ENCODE results near the gene PLCL2.
"Not testable (repeated sequence)": the region's sequence is repeated elsewhere in the genome, so short reads cannot be mapped to it uniquely, and the experiment has no call there.

The PLCL2 gene

DNA sequence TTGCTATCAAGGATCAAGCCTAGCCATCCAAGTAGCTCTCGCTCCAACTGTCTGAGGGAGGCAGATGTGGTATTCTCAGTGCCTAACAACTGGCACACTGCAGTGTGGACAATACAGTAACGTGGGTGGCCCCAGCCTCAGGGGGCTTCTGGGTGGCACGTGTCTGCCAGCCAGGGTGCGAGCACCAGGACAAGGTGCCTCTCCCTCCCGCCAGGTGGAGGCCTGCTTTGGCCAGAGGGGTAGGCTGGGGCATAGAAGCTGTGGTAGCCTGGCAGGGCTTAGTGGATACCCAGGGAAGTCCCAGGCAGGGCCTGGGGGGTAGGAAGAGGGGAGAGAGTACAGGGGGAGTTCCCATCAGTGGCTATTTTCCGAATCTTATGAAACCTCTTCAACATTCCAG, 234.0 kb downstream of the PLCL2 start:
- no peak for DNase-seq (ENCODE audit: low read depth, low spot score)

DNA sequence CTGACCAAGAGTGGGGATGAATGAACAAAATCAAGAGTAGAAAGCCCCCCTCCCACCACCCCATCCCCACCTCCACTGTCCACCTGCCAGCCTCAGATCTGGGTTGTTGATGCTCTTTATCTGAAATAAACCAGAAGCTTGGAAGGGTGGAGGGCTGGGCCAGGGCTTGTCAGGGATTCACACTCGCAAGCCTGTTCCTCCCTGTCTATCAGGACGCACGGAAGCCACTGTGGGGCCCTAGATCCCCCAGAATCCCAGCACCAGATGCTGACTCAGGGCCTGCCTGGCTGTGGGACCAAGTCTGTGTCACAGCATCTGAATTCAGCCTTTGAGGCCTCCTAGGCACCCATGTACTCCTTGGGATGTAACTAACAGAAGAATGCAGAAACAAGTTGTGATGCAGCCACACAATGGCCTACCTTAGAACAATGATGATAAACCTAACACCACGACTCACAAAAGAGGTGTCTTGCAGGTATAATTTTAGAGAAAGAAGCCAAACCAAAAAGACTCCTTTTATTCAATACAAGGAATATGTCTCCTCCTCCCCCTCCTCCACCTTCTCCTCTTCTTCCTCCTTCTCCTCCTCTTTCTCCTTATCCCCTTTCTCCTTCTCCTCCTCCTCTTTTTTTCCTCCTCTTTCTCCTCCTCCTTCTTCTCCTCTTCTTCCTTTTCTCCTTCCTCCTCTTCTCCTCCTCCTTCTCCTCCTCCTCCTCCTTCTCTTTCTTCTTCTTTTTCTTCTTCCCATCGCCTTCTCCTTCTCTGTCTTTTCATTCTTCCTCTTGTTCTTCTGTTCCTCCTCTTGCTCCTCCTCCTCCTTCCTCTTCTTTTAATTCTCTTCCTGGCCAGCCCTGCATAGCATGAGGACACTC, 234.7 kb downstream of the PLCL2 start:
- no peak for DNase-seq (ENCODE audit: low read depth, low spot score)

DNA sequence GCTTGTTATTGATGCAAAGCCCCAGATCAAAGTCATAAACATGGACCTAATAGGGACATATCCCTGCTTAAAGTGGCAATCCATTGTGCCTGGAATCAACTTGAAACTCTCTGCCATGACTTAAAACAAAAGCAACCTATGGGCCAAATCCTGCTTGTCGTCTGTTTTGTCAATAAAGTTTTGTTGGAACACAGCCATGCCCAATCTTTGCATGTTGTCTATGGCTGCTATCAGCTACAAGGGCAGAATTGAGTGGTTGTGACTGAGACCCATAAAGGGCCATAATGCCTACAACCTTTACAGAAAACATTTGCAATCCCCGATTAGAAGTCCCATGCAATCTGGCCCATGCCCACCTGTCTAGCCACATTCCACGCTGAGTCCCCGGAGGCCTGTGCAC, 235.4 kb downstream of the PLCL2 start:
- no peak for DNase-seq (ENCODE audit: low read depth, low spot score)

DNA sequence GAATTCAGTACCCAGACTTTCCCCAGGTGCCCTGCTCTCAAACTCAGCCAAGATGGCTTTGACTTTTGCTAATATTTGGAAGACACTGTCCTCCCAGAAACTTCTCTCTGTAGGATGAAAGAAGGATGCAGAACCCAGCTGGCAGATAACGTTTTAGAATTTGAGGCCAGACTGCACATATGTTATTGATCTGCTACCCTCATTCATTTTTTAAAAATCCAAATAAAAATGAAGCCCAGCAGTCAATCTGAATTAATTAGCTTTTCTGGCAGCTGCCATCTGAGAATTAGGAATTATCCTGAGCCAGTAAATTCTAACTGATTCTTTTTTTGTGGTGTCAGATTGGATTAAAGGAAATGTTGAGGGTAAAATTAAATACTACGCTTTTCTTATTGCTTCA, 236.6 kb downstream of the PLCL2 start:
- no peak for DNase-seq (ENCODE audit: low read depth, low spot score)

DNA sequence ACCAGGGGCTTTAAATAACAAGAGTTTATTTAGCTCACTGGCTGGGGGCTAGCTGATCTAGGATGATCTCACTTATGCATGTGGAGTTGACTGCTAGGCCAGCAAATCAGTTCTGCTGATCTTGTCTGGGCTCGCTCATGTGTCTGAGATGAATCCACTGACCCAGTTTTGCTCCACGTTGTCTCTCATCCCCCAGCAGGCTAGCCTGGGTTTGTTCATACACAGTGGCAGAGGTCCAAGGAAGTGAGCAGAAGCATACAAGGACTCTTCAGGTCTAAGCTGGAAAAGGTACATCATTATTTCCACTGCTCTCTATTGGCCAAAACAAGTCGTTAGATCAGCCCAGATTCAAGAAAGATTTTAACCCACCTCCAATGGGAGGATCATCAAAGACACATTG, 238.0 kb downstream of the PLCL2 start:
- no peak for DNase-seq (ENCODE audit: low read depth, low spot score)

DNA sequence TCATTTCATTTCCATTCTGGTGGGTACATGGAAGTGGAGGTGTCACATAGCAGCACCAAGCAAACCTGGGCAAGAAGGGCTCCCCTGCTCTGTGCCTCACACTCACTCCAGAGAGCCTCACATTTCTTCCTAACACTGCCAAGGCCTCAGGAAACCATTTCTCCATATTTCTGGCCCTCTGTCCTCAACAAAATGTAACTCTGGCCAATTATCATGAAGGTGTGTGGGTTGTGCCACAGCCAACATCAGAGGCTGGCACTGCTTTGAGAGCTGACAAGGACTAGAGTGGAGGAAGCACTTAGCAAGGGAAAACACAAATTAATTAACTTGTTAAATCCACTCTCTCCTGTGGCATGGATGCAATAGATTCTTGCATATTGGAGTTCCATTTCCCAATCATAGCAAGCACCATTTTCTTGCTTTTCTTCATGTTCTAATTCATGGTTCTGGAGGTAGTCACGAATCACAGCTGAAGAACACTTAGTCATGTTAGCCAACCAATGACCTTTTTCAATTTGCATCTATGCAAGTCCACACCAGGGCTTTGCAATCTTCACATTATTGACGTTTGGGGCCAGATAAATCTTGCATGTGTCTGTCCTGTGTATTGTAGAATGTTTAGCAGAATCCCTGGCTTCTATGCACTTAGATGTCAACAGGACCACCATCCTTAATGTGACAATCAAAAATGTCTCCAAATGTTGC, 241.1 kb downstream of the PLCL2 start:
- DNase-seq (ENCODE audit: low read depth, low spot score) = no peak

DNA sequence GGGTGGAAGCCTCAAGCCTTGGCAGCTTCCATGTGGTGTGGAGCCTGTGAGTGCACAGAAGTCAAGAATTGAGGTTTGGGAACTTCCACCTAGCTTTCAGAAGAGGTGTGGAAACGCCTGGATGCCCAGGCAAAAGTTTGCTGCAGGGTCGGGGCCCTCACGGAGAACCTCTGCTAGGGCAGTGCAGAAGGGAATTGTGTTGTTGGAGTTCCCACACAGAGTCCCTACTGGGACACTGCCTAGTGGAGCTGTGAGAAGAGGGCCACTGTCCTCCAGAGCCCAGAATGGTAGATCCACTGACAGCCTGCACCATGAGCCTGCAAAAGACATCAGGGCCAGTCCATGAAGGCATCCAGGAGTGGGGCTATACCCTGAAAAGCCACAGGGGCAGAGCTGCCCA, 243.9 kb downstream of the PLCL2 start:
- not testable (repeated sequence) for DNase-seq (ENCODE audit: low read depth, low spot score)

DNA sequence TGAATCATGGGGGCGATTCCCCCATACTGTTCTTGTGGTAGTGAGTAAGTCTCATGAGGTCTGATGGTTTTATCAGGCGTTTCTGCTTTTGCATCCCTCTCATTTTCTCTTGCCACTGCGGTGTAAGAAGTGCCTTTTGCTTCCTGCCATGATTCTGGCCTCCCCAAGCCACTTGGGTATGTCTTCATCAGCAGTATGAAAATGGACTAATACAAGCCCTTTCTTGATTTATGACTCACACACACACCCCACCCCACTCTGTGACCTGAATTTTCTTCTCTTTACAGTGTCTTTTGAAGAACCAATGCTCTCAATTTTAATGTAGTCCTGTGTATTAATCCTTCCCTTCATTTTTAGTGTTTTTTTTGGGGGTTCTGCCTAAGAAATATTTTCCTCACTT, 244.8 kb downstream of the PLCL2 start:
- DNase-seq (ENCODE audit: low read depth, low spot score) = no peak

DNA sequence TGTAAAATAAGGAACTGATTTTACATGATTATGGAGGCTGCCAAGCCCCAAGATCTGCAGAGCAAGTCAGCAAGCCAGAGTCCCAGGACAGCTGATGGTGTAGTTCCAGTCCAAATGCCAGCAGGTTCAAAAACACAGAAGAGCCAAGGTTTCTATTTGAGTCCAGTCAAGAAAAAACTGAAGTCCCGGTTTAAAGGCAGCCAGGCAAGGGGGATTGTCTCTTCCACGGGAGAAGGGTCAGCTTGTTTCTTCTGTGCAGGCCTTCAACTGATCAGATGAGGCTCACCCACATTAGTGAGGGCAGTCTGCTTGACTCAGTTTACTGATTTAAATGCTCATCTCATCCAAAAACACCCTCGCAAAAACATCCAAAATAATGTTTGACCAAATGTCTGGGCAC, 246.2 kb downstream of the PLCL2 start:
- no peak for DNase-seq (ENCODE audit: low read depth, low spot score)

DNA sequence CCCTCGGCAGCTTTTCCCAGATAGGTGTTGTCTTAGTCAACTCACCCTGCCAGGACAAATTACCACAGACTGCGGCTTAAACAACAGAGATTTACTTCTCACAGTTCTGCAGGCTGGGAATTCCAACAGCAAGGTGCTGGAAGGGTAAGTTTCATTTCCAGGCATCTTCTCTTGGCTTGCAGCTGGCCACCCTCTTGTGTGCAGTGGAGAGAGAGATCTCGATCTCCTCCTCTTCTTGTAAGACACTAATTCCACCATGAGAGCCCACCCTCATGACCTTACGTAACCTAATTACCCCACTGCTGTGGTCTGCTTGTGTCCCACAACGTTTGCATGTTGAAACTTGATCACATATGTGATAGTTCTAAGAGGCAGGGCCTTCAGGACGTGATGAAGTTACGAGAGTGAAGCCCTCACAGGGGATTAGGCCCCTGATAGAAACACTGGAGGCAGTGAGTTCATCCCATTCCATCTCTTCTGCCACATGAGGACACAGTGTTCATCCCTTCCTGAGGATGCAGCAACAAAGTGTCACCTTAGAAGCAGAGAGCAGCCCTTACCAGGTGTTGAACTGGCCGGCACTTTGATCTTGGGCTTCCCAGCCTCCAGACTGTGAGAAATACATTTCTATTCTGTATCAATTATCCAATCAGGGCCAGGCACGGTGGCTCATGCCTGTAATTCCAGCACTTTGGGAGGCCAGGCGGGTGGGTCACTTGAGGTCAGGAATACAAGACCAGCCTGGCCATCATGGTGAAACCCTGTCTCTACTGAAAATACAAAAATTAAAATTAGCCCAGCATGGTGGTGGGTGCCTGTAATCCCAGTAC, 247.7 kb downstream of the PLCL2 start:
- DNase-seq (ENCODE audit: low read depth, low spot score) = no peak

DNA sequence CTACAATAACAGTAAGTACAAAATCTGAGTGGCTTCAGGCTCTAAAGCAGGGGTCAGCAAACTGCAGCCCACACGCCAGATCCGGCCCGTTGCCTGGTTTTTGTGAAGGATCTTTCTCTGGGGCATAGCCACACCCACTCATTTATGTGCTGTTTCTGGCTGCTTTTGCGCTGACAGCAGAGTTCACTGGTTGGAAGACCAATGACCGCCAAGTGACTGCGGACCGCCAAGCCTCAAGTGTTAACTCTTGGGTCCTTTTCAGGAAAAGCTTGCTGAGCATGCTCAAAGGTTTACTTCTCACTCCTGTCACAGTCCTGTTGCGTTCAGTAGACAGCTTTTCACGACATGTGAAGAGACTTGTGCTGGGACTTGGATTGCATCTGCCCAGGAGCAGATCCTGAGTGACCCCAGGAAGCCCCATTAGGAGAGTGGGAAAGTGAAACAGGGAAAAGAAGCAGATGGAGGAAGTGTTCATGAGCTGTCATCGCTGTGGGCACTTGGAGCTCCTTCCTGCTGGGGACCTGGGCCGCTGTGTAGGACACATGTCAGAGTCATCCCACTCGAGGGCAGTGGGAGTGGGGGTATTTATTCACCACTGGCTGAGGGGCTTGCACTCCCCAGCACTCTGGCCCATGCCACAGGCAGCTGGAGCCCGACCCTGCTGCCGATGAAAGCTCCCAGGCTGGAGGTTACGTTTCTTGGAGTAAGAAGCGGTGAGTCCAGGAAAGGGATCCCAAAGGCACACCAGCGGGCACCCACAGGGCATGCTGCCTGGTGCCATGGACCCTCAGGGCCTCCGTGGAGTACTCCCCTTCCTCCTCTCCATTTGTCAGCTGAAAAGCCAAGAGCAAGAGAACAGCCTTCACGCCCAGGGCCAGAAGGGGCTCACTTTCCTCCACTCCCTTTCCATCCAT, 249.1 kb downstream of the PLCL2 start:
- DNase-seq (ENCODE audit: low read depth, low spot score) = no peak

DNA sequence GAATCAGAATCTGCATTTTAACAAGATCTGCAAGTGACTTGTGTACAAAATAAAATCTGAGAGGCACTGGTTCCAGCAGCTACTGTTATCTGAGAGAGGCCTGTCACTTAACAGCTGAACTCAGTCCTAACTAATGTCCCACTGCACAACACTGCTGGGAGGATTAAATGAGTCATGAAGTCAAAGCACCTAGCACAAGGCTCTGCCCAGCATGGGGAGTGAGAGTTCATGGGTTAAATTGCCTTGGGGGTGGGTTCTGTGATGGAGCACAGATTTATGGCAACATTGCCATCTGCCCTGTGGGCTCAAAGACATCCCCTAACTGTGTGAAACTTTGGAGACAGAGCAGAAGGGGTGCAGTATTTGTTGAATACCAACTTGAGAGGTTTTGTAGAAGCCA, 250.9 kb downstream of the PLCL2 start:
- no peak for DNase-seq (ENCODE audit: low read depth, low spot score)

DNA sequence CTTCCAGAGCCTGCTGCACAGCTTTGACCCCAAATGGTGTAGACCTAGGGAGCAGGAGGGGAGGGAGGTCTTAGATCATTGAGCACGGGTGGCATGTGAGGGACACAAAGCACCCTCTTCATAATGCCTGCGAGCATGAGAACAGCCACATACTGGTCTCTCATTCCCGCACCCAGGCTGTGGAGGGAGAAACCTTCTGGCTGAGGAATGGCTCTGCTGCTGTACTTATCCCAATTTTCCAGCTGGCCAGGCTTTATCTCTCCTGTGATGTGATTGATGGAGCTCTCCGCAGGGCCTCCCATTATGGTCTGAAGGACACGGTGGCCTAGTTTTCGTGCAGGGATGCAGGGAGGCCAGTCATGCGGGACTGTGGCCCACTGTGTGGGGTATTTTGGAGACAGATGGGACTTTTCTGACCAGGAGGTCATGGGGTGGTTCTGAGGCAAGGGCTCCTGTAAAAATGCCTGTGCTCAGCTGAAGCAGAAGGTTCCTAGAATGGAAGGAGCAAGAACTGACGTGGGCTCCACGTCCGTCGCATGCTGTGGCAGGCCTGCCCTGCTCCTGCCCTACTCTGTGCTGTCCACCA, 251.5 kb downstream of the PLCL2 start:
- DNase-seq (ENCODE audit: low read depth, low spot score) = no peak

DNA sequence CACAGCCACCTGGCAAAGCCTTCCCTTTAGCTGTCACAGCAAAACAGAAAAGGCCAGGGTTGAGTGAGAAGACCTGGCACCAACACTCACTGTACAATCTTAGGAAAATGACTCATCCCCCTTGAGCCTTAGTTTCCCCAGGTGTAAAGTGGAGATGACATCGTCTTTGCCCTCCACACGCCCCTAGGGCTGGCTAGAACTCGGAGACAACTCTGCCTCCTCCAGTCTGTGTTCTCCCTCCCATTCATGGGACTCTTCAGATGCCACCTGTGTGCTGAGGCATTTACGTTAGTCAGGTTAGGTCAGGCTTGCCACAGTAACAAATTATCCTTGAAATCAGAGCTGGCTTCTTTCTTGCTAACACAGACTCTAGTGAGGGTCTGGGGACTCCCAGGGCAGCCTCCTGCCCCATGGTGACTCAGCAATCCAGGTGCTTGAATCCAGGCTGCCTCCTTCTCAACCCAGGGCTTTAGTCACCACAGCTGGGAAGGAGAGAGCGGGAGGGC, 252.6 kb downstream of the PLCL2 start:
- DNase-seq (ENCODE audit: low read depth, low spot score) = no peak

DNA sequence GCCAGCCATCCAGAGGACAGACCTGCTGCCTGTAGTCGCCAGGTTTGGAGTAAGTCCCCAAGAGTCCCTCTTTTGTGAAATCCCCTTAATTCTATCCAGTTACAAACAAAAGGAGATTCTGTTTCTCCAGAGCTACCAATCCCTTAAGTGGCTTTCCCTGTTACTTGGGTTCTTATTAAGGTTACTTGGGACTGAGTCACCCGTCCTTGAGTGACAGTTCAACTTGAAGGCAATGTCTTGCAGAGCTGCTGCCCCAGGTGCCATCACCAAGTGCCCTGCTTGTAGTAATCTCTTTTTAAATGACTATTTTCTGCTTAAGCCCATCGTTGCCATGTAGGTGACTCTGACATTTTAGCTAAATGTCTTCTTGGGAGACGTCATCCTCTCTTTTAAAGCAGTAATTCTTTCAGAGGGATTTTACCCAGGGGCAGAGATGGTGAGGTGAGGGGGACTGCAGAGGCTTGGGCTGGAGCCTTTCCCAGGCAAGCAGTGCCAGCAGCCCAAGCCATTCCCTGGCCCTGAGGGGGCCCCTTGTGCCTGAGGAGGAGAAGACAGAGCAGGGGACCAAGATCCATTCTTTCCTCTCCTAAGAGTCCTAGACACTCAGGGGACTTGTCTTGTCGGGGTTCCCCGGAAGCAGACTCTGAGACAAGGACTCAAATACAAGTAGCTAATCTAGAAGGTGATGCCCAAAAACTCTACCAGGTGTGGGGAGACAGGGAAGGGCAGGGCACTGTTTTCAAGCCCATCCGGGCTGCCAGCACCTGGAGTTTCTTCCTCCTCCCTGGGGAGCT, 253.7 kb downstream of the PLCL2 start:
- no peak for DNase-seq (ENCODE audit: low read depth, low spot score)

All from smooth muscle cell of the brain vasculature (primary cell).